ENCODE data around the gene WASF3.

The WASF3 gene

DNA sequence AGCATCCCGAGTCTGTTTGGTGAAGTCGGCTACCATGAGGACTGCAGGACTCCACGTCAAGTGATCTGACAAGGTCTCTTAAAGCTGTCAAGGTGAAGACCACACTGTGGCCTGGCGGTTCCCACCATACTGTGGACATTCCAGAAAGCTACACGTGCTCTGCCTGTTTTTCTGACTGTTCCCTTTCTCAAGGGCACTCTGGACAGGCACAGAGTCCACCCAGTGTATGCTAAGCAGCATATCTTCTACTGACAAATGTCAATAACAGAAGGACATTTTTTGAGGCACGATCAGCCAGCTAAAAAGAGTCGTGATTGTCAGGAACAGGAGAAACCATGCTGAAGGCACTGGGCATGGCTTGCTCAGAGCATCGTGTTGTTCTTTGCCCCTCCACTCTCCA is 12.8 kb upstream of the WASF3 start:
- no peak for DNase-seq (ENCODE audit: low read depth, low spot score)

- DNase-seq (ENCODE audit: low read depth, low spot score), result no peak
These were observed 9.2 kb upstream of the WASF3 start for GRCh38 chr13:26548205-26548765.

DNA sequence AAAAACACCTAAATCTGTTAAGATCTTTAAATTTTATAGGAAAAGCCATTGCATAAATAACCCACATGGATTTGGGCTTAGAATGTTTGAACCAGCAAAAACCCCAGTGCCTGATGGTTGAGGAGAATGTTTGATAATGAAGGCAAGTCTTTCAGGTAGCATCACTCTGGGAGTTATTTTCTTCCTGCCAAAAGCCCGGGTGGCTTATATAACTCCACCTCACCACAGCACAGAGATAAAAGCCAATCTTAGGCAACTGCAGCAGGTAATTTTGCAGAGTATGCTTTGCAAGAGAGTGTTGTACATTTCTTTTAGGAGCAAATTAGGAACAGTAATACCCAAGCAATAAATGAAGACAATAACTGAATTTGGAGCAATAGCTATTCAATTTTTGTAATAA is 7.8 kb upstream of the WASF3 start:
- DNase-seq (ENCODE audit: low read depth, low spot score), result no peak

DNA sequence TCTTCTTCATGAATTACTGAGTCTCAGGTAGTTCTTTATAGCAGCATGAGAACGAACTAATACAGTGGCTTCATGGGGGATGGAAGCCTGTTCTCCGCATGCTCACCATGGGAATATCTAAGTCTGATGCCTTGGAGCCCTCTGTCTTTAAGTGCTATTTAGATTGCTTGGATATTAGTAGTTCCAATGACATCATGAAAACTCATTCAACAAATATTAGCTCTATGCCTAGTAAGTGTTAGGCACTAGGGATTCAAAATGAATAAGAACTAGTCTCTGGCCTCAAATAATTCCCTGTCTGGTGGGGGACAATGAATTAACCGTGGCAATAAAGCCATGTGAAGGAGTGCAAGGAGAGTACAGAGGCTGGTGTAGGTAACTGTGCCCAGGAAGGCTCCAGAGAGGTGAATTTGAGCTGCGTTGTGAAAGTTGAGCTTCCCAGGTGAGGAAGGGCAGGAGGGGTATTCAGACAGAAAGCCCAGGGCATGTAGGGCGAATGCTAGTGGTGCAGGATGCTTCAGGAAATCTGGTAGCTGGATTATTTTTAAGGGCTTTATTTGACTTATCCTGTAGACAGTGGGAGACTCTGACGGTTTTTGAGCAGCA is 6.1 kb upstream of the WASF3 start:
- DNase-seq (ENCODE audit: low read depth, low spot score), result no peak

- DNase-seq (ENCODE audit: low read depth, low spot score), result no peak
These were observed 2.1 kb upstream of the WASF3 start for GRCh38 chr13:26555413-26555812.

- no peak for DNase-seq (ENCODE audit: low read depth, low spot score)
These were observed 461 bp upstream of the WASF3 start for GRCh38 chr13:26557051-26557392.

GRCh38 chr13:26558074-26558805 is 757 bp downstream of the WASF3 start:
- DNase-seq (ENCODE audit: low read depth, low spot score), result no peak

GRCh38 chr13:26558987-26559386 is 1.5 kb downstream of the WASF3 start:
- no peak for DNase-seq (ENCODE audit: low read depth, low spot score)

DNA sequence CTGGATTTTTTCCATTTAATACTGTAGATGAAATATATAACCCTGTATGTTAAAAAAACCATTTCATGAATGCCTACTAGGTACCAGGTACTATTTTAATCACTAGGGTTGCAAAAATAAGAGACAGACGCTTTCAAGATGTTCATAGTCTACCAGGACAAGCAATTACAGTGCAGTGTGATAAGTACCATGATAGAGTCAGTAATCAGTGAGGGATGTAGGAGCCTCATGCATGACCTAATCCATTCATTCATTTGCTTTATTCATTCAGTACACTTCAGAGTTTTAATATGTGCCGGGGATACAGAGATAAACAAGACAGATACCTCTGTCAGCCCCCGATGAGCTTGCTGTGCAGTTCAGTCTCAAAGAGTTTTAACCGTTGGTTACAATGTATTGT is 3.0 kb downstream of the WASF3 start:
- DNase-seq (ENCODE audit: low read depth, low spot score), result no peak

- DNase-seq (ENCODE audit: low read depth, low spot score), result no peak
These were observed 3.6 kb downstream of the WASF3 start for GRCh38 chr13:26561067-26561466.

DNA sequence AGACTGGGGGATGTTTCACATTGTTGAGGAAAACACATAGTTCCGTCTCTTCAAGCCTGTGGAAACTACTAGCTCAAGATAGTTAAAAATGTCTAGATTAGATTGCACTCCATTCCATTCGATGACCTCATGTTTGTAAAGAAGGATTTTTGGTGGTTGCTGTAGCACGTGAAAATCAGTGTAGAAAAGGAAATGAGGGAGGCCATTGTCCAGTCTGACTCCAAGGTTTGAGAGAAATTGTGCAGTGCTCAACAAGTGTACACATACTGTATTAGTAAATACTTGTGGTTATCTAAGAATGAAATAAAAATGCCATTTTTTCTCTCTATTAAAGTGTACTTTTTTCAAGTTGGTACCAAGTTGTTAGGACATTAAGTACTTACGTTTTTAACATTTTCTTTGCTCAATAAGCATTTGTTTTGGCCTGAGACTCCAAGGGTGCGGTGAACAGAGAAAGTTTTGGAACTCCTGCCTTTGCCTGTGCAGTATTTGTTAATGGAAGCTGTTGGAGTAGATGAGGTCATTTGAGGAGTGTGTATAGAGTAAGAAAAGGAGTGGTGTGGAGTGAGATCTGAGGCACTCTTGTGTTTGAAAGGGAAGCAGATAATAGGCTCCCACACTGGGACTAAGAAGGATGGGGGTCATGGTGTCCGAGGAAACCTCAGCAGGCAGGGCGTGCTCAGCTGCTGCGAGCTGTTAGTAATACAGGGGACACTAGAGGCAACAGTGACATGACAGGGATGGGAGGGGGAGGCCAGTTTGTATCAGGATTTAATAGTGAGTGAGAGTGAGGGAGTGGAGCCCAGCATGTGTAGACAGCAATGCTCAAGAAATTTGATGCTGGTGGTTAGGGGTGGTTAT is 4.4 kb downstream of the WASF3 start:
- no peak for DNase-seq (ENCODE audit: low read depth, low spot score)

GRCh38 chr13:26562512-26562890 is 5.0 kb downstream of the WASF3 start:
- DNase-seq (ENCODE audit: low read depth, low spot score), result no peak

DNA sequence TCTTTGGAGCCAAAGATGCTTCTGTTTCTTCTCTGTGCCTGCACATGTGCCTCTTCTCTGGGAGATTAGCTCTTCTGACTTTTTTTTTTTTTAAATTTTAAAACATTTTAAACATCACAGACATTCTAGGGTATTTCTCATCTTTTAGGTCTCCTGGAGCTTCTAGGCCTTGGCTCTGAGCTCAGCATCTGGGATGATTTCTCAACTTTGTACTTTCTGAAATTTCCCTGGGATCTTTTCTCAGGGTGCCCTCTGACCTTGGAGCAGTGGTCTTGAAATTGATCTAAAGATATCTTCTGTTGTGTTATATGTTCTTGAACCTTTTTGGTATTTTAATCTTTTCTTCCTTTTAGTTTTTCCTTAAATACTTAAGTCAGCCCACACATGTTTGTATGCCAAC is 6.2 kb downstream of the WASF3 start:
- no peak for DNase-seq (ENCODE audit: low read depth, low spot score)

DNA sequence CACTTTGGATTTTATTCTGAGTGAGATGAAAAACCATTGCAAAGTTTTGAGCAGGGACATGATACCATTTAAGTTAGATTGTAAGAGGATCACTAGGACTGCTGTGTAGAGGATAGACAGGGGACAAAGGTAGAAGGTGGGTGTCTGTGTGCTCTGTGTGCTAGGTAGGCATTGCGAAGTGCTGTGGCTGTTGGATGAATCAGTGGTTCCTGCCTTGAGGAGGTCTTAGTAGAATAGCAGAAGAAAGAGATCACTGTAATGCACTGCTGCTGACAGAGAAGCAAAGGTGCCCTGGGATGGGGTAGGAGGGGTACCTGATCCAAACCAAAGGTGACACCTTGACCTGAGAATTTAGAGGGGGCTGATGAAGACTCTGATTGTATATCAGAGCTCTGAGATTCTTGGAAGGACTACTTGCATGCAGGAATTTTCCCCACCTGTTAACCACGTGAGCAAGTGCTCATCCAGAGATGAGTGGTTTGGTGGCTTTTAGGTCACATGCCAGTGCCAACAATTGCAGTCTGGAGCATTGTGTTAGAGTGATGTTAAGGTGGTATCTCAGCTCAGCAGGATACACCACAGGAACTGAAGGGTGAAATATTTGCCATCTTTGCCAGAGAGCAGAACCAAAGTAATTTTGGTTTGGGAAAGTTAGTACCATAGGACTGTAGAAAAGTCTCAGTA is 10.8 kb downstream of the WASF3 start:
- no peak for DNase-seq (ENCODE audit: low read depth, low spot score)

DNA sequence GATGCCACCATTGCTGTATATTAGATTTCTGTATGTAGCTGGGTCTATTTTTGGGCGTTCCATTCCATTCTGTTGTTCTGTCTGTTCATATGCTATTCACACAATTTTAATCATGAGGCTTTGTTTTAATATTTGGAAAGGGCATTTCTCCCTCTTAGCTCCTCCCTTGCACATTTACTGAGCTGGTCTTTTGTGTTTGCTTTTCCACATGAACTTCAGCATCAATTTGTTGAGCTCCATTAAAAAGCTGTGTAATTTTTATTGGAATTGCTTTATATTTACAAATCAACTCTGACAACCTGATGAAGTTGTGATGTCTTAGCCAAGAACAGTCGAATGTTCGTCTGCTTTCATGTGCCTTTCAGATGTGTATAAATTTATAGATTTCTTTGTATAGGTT is 14.0 kb downstream of the WASF3 start:
- no peak for DNase-seq (ENCODE audit: low read depth, low spot score)

- DNase-seq (ENCODE audit: low read depth, low spot score), result no peak
These were observed 17.8 kb downstream of the WASF3 start for GRCh38 chr13:26575244-26575643.

DNA sequence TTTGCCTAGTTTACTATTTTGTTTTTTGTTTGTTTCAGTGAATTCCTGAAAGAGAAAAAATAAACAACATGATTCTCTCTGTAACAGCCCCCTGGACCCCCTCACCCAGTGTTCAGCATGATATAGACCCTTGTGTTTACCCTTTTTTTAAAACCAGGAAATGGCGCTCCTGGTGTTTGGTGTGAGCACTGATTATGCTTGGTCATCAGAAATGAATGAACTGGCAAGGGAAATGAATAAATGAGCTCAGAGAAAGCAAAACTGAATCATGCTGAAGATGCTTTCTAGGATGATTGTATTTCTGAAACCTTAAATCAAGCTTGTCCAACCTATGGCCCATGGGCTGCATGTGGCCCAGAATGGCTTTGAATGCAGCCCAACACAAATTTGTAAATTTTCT is 22.1 kb downstream of the WASF3 start:
- no peak for DNase-seq (ENCODE audit: low read depth, low spot score)

DNA sequence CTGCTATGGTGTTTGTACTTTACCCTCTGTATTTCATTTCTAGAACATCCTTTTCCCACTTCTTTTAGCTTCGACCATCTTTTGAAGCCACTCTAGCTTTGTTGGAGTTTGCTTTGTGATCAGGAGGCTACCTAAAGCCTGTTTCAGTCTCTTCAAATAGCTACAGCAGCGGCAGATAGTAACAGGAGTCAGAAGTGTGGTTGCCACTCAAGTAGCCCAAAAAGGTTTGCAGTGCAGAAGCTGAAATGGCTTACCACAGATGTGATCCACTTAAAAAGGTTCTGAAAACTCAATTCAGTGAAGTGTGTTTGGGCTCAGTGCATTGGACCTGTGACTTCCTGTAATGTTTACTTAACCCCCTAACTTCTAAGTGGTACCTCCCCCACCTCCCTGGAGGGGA is 26.2 kb downstream of the WASF3 start:
- no peak for DNase-seq (ENCODE audit: low read depth, low spot score)

DNA sequence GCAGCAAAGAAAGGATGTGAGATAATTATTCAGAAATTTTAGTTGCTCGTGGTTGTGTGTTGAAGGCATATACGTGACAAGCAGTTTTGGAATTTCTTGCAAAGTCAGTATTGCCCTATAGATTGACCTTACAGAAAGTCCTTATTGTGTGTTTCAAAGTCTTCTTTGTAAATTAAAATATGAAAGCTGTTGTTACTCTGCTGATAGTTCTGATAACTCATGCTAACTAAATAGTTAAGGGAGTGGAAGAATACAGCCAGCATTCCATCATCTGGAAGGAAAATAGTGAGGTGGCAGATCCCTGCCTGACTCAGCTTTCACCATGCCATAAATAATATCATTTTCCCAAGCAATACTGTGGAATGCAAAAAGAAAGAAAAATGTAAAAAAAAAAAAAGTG is 27.2 kb downstream of the WASF3 start:
- no peak for DNase-seq (ENCODE audit: low read depth, low spot score)

GRCh38 chr13:26585136-26585535 is 27.7 kb downstream of the WASF3 start:
- no peak for DNase-seq (ENCODE audit: low read depth, low spot score)

GRCh38 chr13:26587251-26587650 is 29.8 kb downstream of the WASF3 start:
- no peak for DNase-seq (ENCODE audit: low read depth, low spot score)

- DNase-seq (ENCODE audit: low read depth, low spot score), result no peak
These were observed 31.7 kb downstream of the WASF3 start for GRCh38 chr13:26589226-26589625.

All from activated CD4-positive, CD25-positive, alpha-beta regulatory T cell treated with anti-CD3 and anti-CD28 coated beads, Interleukin-2, amount 50 U/mL, for 16 hours (primary cell).